Neural progenitor cell (in vitro differentiated cells): ENCODE data around the gene RASL10A.
"Not testable (repeated sequence)": the region's sequence is repeated elsewhere in the genome, so short reads cannot be mapped to it uniquely, and the experiment has no call there.

Experiments
- CTCF ChIP-seq: fragments of 200-600 bp; sonication (generic); IDR thresholded peaks from 2 replicates; pipeline ENCODE4 v1.5.1; 2017; ENCODE audit warnings: antibody characterized with exemption, mild to moderate bottlenecking
- EZH2 ChIP-seq: fragments of 200-600 bp; sonication (generic); IDR thresholded peaks from 2 replicates; pipeline ENCODE4 v1.6.1; 2017; ENCODE audit warnings: antibody characterized with exemption, mild to moderate bottlenecking, moderate library complexity

GRCh38 chr22:29357193-29357890 is 41.8 kb upstream of the RASL10A start:
- TF ChIP-seq EZH2, CTCF: not testable (repeated sequence)
